Neutrophil (primary cell): ENCODE measurements around the gene USF2.

Experiments used
- H3K27ac ChIP-seq: fragments of 200-600 bp; sonication (generic); 2 replicates; pipeline ENCODE4 v1.5.1; 2016; ENCODE audit warnings: mild to moderate bottlenecking, moderate library complexity
- H3K27me3 ChIP-seq: fragments of 200-600 bp; sonication (generic); 2 replicates; pipeline ENCODE4 v1.6.0; 2016; ENCODE audit warnings: mild to moderate bottlenecking
- H3K36me3 ChIP-seq: fragments of 200-600 bp; sonication (generic); 2 replicates; pipeline ENCODE4 v1.5.1; 2017
- H3K4me1 ChIP-seq, 2 experiments: fragments of 200-600 bp in 1 of 2; sonication (generic) in 1 of 2; 1 replicate in 1 of 2; 2 replicates in 1 of 2; pipeline versions ENCODE4 v1.5.1 to v1.6.1; 2013 to 2016; ENCODE audit warnings: low read depth in 1 of 2, low read length in 1 of 2, mild to moderate bottlenecking in 1 of 2, moderate library complexity in 1 of 2; ENCODE audit not compliant: control insufficient read depth in 1 of 2, insufficient read depth in 1 of 2
- H3K4me3 ChIP-seq, 2 experiments: fragments of 200-600 bp in 1 of 2; sonication (generic) in 1 of 2; 1 replicate in 1 of 2; 2 replicates in 1 of 2; pipeline ENCODE4 v1.5.1; 2013 to 2016; ENCODE audit warnings: low read depth in 1 of 2, low read length in 1 of 2, mild to moderate bottlenecking in 1 of 2, moderate library complexity in 1 of 2
- H3K9me3 ChIP-seq: fragments of 200-600 bp; sonication (generic); 2 replicates; pipeline ENCODE4 v1.5.1; 2016
- CTCF ChIP-seq: fragments of 200-600 bp; sonication (generic); IDR thresholded peaks from 2 replicates; pipeline ENCODE4 v1.5.1; 2016; ENCODE audit warnings: antibody characterized with exemption

Gene USF2

GRCh38 chr19:35310811-35311465 lies 42.2 kb downstream of the USF2 start:
- Histone ChIP-seq H3K27ac (no peak overlapping the region), H3K27me3 (no peaks in the 10 kb centered on the region), H3K9me3 (no peaks in the 10 kb centered on the region), H3K4me1 (no peaks in the 10 kb centered on the region), H3K36me3 (no peaks in the 10 kb centered on the region), H3K4me3 (no peak overlapping the region)
- TF ChIP-seq CTCF, result no peak

GRCh38 chr19:35311901-35312665 lies 43.3 kb downstream of the USF2 start:
- H3K36me3 ChIP-seq, result no peaks in the 10 kb centered on the region
- H3K4me1 ChIP-seq, result no peaks in the 10 kb centered on the region
- TF ChIP-seq CTCF, result no peak
- no peaks in the 10 kb centered on the region for H3K27me3 ChIP-seq
- H3K27ac ChIP-seq, result no peak overlapping the region
- no peaks in the 10 kb centered on the region for H3K9me3 ChIP-seq
- H3K4me3 ChIP-seq, result no peak overlapping the region

- H3K4me3 ChIP-seq, result no peak overlapping the region
- H3K4me1 ChIP-seq, result peaks cover 0 to under 1% of the 10 kb centered on the region in 2 experiments
- H3K9me3 ChIP-seq, result no peaks in the 10 kb centered on the region
- H3K27me3 ChIP-seq, result no peaks in the 10 kb centered on the region
- no peak overlapping the region for H3K27ac ChIP-seq
- no peak for TF ChIP-seq CTCF
- no peaks in the 10 kb centered on the region for H3K36me3 ChIP-seq
Measured at GRCh38 chr19:35313587-35313986, 44.8 kb downstream of the USF2 start.

- no peaks in the 10 kb centered on the region for H3K9me3 ChIP-seq
- peaks cover 0 to 5% of the 10 kb centered on the region in 2 experiments for H3K4me1 ChIP-seq
- no peak for TF ChIP-seq CTCF
- H3K4me3 ChIP-seq, result no peak overlapping the region
- no peaks in the 10 kb centered on the region for H3K27me3 ChIP-seq
- no peak overlapping the region for H3K27ac ChIP-seq
- no peaks in the 10 kb centered on the region for H3K36me3 ChIP-seq
Measured at GRCh38 chr19:35314031-35314430, 45.3 kb downstream of the USF2 start.

GRCh38 chr19:35314858-35315470 lies 46.2 kb downstream of the USF2 start:
- H3K9me3 ChIP-seq, result no peaks in the 10 kb centered on the region
- no peak overlapping the region for H3K27ac ChIP-seq
- peaks cover 8 to 11% of the 10 kb centered on the region in 2 experiments for H3K4me1 ChIP-seq
- TF ChIP-seq CTCF, result no peak
- no peaks in the 10 kb centered on the region for H3K36me3 ChIP-seq
- H3K27me3 ChIP-seq, result no peaks in the 10 kb centered on the region
- no peak overlapping the region for H3K4me3 ChIP-seq
